Esophagus muscularis mucosa (tissue), 4 donors: ENCODE measurements around the gene PLD5. TPM values are rescaled to one million over a fixed set of nuclear protein-coding genes. Genes with fewer than 3 reads are reported as not detected.
"Not testable (repeated sequence)": the region's sequence is repeated elsewhere in the genome, so short reads cannot be mapped to it uniquely, and the experiment has no call there.

Experiments
- DNase-seq: peaks from one replicate; pipeline ENCODE4 v3.0.0-alpha.2; 2017; ENCODE audit errors: extremely low spot score
- H3K27ac ChIP-seq, 4 donors: fragments of 200-600 bp; sonication (generic); replicated peaks in 1 of 4; 1 replicate in 3 of 4; 2 replicates in 1 of 4; pipeline ENCODE4 v1.5.1; 2016 to 2019; ENCODE audit warnings: mild to moderate bottlenecking in 1 of 4
- H3K27me3 ChIP-seq, 4 donors: fragments of 200-600 bp; sonication (generic); one replicate each; pipeline versions ENCODE4 v1.5.1 to v1.6.0; 2016 to 2019
- H3K36me3 ChIP-seq, 4 donors: fragments of 200-600 bp; sonication (generic); one replicate each; pipeline ENCODE4 v1.5.1; 2016 to 2019
- H3K4me1 ChIP-seq, 4 donors: fragments of 200-600 bp; sonication (generic); one replicate each; pipeline ENCODE4 v1.5.1; 2016 to 2019
- H3K4me3 ChIP-seq, 4 donors: fragments of 200-600 bp; sonication (generic); 1 replicate in 2 of 4; 2 replicates in 2 of 4; pipeline ENCODE4 v1.5.1; 2016 to 2019; ENCODE audit warnings: mild to moderate bottlenecking in 4 of 4, moderate library complexity in 1 of 4
- H3K9me3 ChIP-seq, 4 donors: fragments of 200-600 bp; sonication (generic); 1 replicate in 3 of 4; 2 replicates in 1 of 4; pipeline ENCODE4 v1.5.1; 2016 to 2019
- CTCF ChIP-seq, 3 experiments: fragments of 200-600 bp in 2 of 3; fragments of 450-650 bp in 1 of 3; sonication (generic) in 2 of 3; IDR thresholded peaks; one replicate each; pipeline ENCODE4 v1.5.1; 2017 to 2019; ENCODE audit warnings: antibody characterized with exemption in 3 of 3, mild to moderate bottlenecking in 2 of 3, moderate library complexity in 1 of 3
- EP300 ChIP-seq: sonication (generic); formaldehyde crosslinking; IDR thresholded peaks from one replicate; pipeline ENCODE4 v1.6.1; 2017; ENCODE audit warnings: antibody characterized with exemption
- POLR2A ChIP-seq: fragments of 450-650 bp; IDR thresholded peaks from one replicate; pipeline ENCODE4 v1.6.1; 2017; ENCODE audit warnings: antibody characterized with exemption, moderate library complexity, mild to moderate bottlenecking, low read depth
- POLR2AphosphoS5 ChIP-seq, 2 donors: sonication (generic); formaldehyde crosslinking; IDR thresholded peaks; one replicate each; pipeline ENCODE4 v1.6.1; 2017; ENCODE audit warnings: antibody characterized with exemption in 2 of 2
- WGBS: methylation state at CpG from one replicate; pipeline ENCODE4 v1.1.5; 2018; 5-methylcytosine and 5-hydroxymethylcytosine counted together
- intact Hi-C: fragments of 100-400 bp; cut with DNase I; formaldehyde crosslinking; loops from one replicate; pipeline ENCODE4 v1.15.1; 2023
- total RNA-seq, 4 donors: library from RNA; depleted of rRNA; stranded (reverse); fragments of >200 nt; gene quantifications; one replicate each; pipeline versions ENCODE4 v1.1.0 to v1.2.1, GENCODE V29; 2016

The PLD5 gene
- total RNA-seq, 4 donors from 2014 or later: 0.33 to 1.7 (median 0.50) TPM

- no peaks in the 10 kb centered on the region for H3K4me1 ChIP-seq
- H3K36me3 ChIP-seq: no peaks in the 10 kb centered on the region
- WGBS: 59% methylated on average over 4 of the region's 4 CpGs
- H3K27ac ChIP-seq: no peak overlapping the region
- DNase-seq: no peak
- H3K4me3 ChIP-seq: no peak overlapping the region
- H3K9me3 ChIP-seq: no peaks in the 10 kb centered on the region
- TF ChIP-seq CTCF (IDR thresholded peaks at IDR 0.05): no peak
- TF ChIP-seq EP300: no peak
- TF ChIP-seq POLR2A: no peak
- TF ChIP-seq POLR2AphosphoS5 (IDR thresholded peaks at IDR 0.05): no peak
- peaks cover 0 to 13% (median 0%) of the 10 kb centered on the region in 4 donors for H3K27me3 ChIP-seq
- intact Hi-C loops: loop anchor here (5.0 kb wide), 1 partner anchor 859 kb away; no protein-coding TSS in a partner anchor
These were observed 55.7 kb downstream of the PLD5 start for GRCh38 chr1:242468784-242469183.

DNA sequence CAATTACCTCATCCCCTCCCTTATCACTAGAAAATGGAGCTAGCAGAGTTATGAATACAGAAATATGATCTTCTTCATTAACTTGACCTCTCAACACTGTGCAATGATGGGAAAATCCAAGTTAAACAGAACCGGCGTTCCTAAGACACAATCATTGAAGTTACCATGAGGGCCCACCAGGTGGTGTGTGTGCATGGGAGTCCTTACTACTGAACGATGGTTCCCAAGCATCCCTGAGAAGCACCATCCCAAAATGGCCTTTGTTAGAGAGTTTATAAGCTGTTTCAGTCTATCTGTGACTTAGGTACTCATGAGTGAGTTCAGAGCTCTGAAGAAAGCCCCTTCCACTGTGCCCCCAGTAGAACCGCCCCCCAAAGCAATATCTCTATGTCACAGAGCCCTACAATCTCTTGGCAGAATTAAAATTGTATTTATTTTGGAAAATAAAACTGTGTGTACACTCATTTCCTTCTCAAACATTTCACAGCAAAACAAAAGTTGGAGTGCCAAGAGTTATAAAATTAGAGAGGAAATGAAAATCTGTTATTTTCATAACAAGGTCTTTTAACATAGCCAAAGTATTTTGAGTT lies 56.8 kb downstream of the PLD5 start:
- TF ChIP-seq EP300: no peak
- TF ChIP-seq CTCF (IDR thresholded peaks at IDR 0.05): peak; percentile 36 to 59 (median 38)
- H3K9me3 ChIP-seq: no peaks in the 10 kb centered on the region
- H3K27me3 ChIP-seq: peaks cover 0 to 13% (median 0%) of the 10 kb centered on the region in 4 donors
- intact Hi-C loops: loop anchor here (5.0 kb wide), 1 partner anchor 860 kb away; no protein-coding TSS in a partner anchor
- no peak for DNase-seq
- H3K4me3 ChIP-seq: no peak overlapping the region
- H3K36me3 ChIP-seq: no peaks in the 10 kb centered on the region
- H3K4me1 ChIP-seq: no peaks in the 10 kb centered on the region
- 19% methylated on average over 4 of the region's 4 CpGs for WGBS
- H3K27ac ChIP-seq: no peak overlapping the region

GRCh38 chr1:242462867-242463266 lies 61.6 kb downstream of the PLD5 start:
- Histone ChIP-seq H3K9me3 (no peaks in the 10 kb centered on the region), H3K27ac (no peak overlapping the region), H3K36me3 (no peaks in the 10 kb centered on the region), H3K4me3 (no peak overlapping the region), H3K4me1 (no peaks in the 10 kb centered on the region), H3K27me3 (peaks cover 0 to 4% (median 0%) of the 10 kb centered on the region in 4 donors)
- TF ChIP-seq EP300 (no peak), POLR2AphosphoS5 (IDR thresholded peaks at IDR 0.05) (no peak), POLR2A (no peak)
- no peak for DNase-seq
- intact Hi-C loops: no loop called here
- WGBS: 86% methylated on average over 7 of the region's 7 CpGs

DNA sequence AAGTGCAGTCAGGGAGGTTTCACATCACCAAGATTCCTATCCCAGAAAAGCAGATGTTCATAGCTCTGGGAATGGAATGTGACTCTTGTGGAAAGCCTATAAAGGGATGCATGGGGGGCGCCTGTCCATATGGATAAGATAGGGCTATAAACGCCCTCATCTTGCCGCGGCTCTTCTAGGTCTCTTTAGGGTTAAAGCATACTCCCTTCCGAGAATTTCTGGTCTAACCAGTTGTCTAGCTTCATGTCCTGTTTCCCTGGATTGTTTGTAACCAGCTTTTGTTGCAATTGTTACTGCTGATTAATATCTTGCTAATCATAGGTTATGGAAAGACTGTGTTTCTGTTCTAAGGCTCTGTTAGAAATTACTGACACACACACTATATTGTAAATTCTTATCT lies 64.8 kb downstream of the PLD5 start:
- H3K4me1 ChIP-seq, H3K4me3 ChIP-seq, H3K27ac ChIP-seq, H3K9me3 ChIP-seq, intact Hi-C loops, H3K36me3 ChIP-seq: not testable (repeated sequence)
- DNase-seq: peak; percentile 17
- 83% methylated on average over 5 of the region's 5 CpGs for WGBS
- H3K27me3 ChIP-seq: peaks cover 0 to 18% (median 0%) of the 10 kb centered on the region in 4 donors

GRCh38 chr1:242456726-242457269 lies 67.7 kb downstream of the PLD5 start:
- no peak overlapping the region for H3K27ac ChIP-seq
- H3K27me3 ChIP-seq: peaks cover 0 to 34% (median 0%) of the 10 kb centered on the region in 4 donors
- peaks cover 0 to 5% (median 0%) of the 10 kb centered on the region in 4 donors for H3K4me1 ChIP-seq
- intact Hi-C loops: no loop called here
- WGBS: 59% methylated on average over 11 of the region's 11 CpGs
- DNase-seq: peak; percentile 37
- TF ChIP-seq POLR2A (no peak), CTCF (IDR thresholded peaks at IDR 0.05) (no peak), POLR2AphosphoS5 (IDR thresholded peaks at IDR 0.05) (no peak), EP300 (no peak)
- no peak overlapping the region for H3K4me3 ChIP-seq
- H3K9me3 ChIP-seq: no peaks in the 10 kb centered on the region
- H3K36me3 ChIP-seq: no peaks in the 10 kb centered on the region

- H3K27me3 ChIP-seq: peaks cover 0 to 45% (median 0%) of the 10 kb centered on the region in 4 donors
- no peak for DNase-seq
- no peak overlapping the region for H3K27ac ChIP-seq
- TF ChIP-seq CTCF (IDR thresholded peaks at IDR 0.05): no peak
- TF ChIP-seq POLR2A: no peak
- TF ChIP-seq EP300: no peak
- no peak for TF ChIP-seq POLR2AphosphoS5 (IDR thresholded peaks at IDR 0.05)
- peaks cover 0 to 5% (median 0%) of the 10 kb centered on the region in 4 donors for H3K4me1 ChIP-seq
- intact Hi-C loops: no loop called here
- H3K9me3 ChIP-seq: no peaks in the 10 kb centered on the region
- WGBS: 0% methylated on average over 1 of the region's 1 CpG
- no peak overlapping the region for H3K4me3 ChIP-seq
- no peaks in the 10 kb centered on the region for H3K36me3 ChIP-seq
These were observed 69.5 kb downstream of the PLD5 start for GRCh38 chr1:242455052-242455361.
